HepG2 (cell line): ENCODE data around the gene PRIM2. TPM values are rescaled to one million over a fixed set of nuclear protein-coding genes. Genes with fewer than 3 reads are reported as not detected.

Source experiments
- ETV5 ChIP-seq: IDR thresholded peaks from 2 replicates; pipeline ENCODE4 v1.6.1; 2018; ENCODE audit warnings: missing biosample characterization, missing genetic modification reagents, inconsistent platforms, borderline replicate concordance
- GATA4 ChIP-seq: sonication (generic); IDR thresholded peaks from 2 replicates; pipeline ENCODE4 v1.6.1; 2016; ENCODE audit warnings: antibody characterized with exemption, low read depth, borderline replicate concordance
- HMG20B ChIP-seq: conservative IDR thresholded peaks from 2 replicates; pipeline ENCODE4 v1.6.1; 2016; ENCODE audit warnings: missing genetic modification reagents, missing compliant biosample characterization
- JUND ChIP-seq: sonication (generic); formaldehyde crosslinking; IDR thresholded peaks from 2 replicates; pipeline ENCODE4 v1.8.0; 2022; ENCODE audit warnings: mild to moderate bottlenecking, missing genetic modification reagents
- KDM2A ChIP-seq: sonication (generic); formaldehyde crosslinking; IDR thresholded peaks from 2 replicates; pipeline ENCODE4 v1.4.0; 2020; ENCODE audit warnings: low read depth, missing genetic modification reagents, borderline replicate concordance
- SMAD1 ChIP-seq: sonication (generic); formaldehyde crosslinking; IDR thresholded peaks from 2 replicates; pipeline ENCODE4 v1.4.0; 2020; ENCODE audit warnings: missing genetic modification reagents, low read depth, mild to moderate bottlenecking, borderline replicate concordance
- SOX6 ChIP-seq, 2 experiments: fragments of 450-650 bp in 1 of 2; sonication (generic) in 1 of 2; formaldehyde crosslinking in 1 of 2; IDR thresholded peaks; 2 replicates each; pipeline versions ENCODE4 v1.4.0 to v1.6.1; 2017 to 2020; ENCODE audit warnings: antibody characterized with exemption in 1 of 2, mild to moderate bottlenecking in 1 of 2, missing genetic modification reagents in 1 of 2
- SP5 ChIP-seq: IDR thresholded peaks from 2 replicates; pipeline ENCODE4 v1.6.1; 2016; ENCODE audit warnings: low read depth, borderline replicate concordance
- TFDP2 ChIP-seq: sonication (generic); formaldehyde crosslinking; IDR thresholded peaks from 2 replicates; pipeline ENCODE4 v1.4.0; 2020; ENCODE audit warnings: missing genetic modification reagents
- ZMYM3 ChIP-seq: sonication (generic); formaldehyde crosslinking; IDR thresholded peaks from 2 replicates; pipeline ENCODE4 v1.5.1; 2020; ENCODE audit warnings: mild to moderate bottlenecking, missing genetic modification reagents
- ZNF17 ChIP-seq: sonication (generic); formaldehyde crosslinking; IDR thresholded peaks from 2 replicates; pipeline ENCODE4 v1.5.0; 2020; ENCODE audit warnings: mild to moderate bottlenecking, missing genetic modification reagents
- ZNF224 ChIP-seq: sonication (generic); formaldehyde crosslinking; IDR thresholded peaks from 2 replicates; pipeline ENCODE4 v1.5.0; 2020; ENCODE audit warnings: mild to moderate bottlenecking, missing genetic modification reagents
- ZNF329 ChIP-seq: sonication (generic); formaldehyde crosslinking; IDR thresholded peaks from 2 replicates; pipeline ENCODE4 v1.9.0; 2021; ENCODE audit warnings: low read depth, mild to moderate bottlenecking, missing genetic modification reagents
- ZNF414 ChIP-seq: sonication (generic); formaldehyde crosslinking; IDR thresholded peaks from 2 replicates; pipeline ENCODE4 v1.5.0; 2020; ENCODE audit warnings: missing genetic modification reagents
- ZNF468 ChIP-seq: sonication (generic); formaldehyde crosslinking; IDR thresholded peaks from 2 replicates; pipeline ENCODE4 v1.8.0; 2022; ENCODE audit warnings: mild to moderate bottlenecking, moderate library complexity, missing genetic modification reagents
- ZNF746 ChIP-seq: sonication (generic); formaldehyde crosslinking; IDR thresholded peaks from 2 replicates; pipeline ENCODE4 v1.8.0; 2022; ENCODE audit warnings: mild to moderate bottlenecking, missing genetic modification reagents
- ZNF850 ChIP-seq: sonication (generic); formaldehyde crosslinking; conservative IDR thresholded peaks from 2 replicates; pipeline ENCODE4 v1.9.0; 2021; ENCODE audit warnings: mild to moderate bottlenecking, missing genetic modification reagents
- polyA plus RNA-seq, 8 experiments: library from polyadenylated mRNA; depleted of rRNA in 3 of 8; stranded (reverse) in 7 of 8; unstranded in 1 of 8; fragments of >200 nt; fragmentation: Illumina TruSeq in 4 of 8; extraction: Trizol in 4 of 8; gene quantifications; 2 replicates each; pipeline versions ENCODE4 v1.2.1 to v1.2.3, GENCODE V29; 2011 to 2016; ENCODE audit warnings: low read depth in 4 of 8, missing spikeins in 1 of 8, mixed read lengths in 1 of 8; ENCODE audit not compliant: insufficient read depth in 1 of 8
- total RNA-seq, 5 experiments: library from RNA; depleted of rRNA; stranded (reverse); fragments of >200 nt; fragmentation: Illumina TruSeq; extraction: Trizol; gene quantifications; 2 replicates each; pipeline ENCODE4 v1.2.3, GENCODE V29; 2016; ENCODE audit warnings: low read depth in 1 of 5
- TF ChIP-seq, protein P1 (sequence below): sonication (generic); formaldehyde crosslinking; IDR thresholded peaks from 2 replicates; pipeline ENCODE4 v1.4.0; 2020; ENCODE audit warnings: missing genetic modification reagents
- TF ChIP-seq, protein P2 (sequence below): sonication (generic); formaldehyde crosslinking; conservative IDR thresholded peaks from 2 replicates; pipeline ENCODE4 v1.5.0; 2020; ENCODE audit warnings: missing genetic modification reagents

The PRIM2 gene
- total and polyA plus RNA-seq, 2 of the 13 experiments (the other 11 are each of a cell fraction or from before 2014, with no cell fraction given), result 8.0 to 52.7 TPM

DNA sequence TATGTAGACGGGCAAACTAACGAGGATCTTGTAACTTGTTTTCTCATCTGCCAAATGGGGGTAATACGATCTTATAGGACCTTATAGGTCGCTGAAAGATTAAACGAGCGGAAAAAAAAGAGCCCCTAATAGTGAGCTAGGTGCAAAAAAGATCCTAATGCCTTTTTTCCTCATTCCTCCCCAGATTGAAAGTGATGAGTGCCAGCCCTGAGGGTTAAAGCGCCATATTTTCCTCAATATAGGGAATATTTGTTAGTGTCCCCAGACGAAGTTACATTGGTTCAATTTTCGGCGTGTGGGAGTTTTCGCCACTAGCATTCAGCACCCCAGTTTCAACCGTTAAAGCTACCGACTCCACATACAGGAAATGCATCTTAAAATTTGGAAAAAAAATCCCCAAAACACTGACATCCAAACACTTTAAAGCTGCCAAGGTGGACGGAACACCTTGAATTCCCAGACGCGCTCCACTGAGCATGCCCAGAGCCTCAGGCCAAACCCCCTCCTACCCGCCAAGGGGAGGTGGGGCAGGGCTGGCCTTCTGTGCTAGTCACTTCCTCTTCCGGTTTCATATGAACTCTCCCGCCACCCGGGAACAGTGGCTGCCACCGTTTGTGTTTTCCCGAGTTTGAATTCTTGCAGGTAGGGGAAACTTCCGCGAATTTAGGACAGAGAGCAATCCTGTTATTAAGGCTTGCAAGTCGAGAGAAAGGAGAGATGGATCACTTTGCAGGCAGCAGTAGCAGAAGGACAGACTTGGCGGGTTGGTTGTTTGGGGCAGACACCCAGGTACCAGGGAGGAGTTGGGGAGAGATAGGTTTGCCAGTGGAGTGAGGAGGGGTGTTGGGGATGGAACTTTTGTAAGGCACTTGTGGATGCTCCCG is at the start of gene PRIM2 (continued):
- TF ChIP-seq, protein P1, sequence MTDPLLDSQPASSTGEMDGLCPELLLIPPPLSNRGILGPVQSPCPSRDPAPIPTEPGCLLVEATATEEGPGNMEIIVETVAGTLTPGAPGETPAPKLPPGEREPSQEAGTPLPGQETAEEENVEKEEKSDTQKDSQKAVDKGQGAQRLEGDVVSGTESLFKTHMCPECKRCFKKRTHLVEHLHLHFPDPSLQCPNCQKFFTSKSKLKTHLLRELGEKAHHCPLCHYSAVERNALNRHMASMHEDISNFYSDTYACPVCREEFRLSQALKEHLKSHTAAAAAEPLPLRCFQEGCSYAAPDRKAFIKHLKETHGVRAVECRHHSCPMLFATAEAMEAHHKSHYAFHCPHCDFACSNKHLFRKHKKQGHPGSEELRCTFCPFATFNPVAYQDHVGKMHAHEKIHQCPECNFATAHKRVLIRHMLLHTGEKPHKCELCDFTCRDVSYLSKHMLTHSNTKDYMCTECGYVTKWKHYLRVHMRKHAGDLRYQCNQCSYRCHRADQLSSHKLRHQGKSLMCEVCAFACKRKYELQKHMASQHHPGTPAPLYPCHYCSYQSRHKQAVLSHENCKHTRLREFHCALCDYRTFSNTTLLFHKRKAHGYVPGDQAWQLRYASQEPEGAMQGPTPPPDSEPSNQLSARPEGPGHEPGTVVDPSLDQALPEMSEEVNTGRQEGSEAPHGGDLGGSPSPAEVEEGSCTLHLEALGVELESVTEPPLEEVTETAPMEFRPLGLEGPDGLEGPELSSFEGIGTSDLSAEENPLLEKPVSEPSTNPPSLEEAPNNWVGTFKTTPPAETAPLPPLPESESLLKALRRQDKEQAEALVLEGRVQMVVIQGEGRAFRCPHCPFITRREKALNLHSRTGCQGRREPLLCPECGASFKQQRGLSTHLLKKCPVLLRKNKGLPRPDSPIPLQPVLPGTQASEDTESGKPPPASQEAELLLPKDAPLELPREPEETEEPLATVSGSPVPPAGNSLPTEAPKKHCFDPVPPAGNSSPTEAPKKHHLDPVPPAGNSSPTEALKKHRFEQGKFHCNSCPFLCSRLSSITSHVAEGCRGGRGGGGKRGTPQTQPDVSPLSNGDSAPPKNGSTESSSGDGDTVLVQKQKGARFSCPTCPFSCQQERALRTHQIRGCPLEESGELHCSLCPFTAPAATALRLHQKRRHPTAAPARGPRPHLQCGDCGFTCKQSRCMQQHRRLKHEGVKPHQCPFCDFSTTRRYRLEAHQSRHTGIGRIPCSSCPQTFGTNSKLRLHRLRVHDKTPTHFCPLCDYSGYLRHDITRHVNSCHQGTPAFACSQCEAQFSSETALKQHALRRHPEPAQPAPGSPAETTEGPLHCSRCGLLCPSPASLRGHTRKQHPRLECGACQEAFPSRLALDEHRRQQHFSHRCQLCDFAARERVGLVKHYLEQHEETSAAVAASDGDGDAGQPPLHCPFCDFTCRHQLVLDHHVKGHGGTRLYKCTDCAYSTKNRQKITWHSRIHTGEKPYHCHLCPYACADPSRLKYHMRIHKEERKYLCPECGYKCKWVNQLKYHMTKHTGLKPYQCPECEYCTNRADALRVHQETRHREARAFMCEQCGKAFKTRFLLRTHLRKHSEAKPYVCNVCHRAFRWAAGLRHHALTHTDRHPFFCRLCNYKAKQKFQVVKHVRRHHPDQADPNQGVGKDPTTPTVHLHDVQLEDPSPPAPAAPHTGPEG (CRISPR knock-in tag), result 0 out of 2 replicates have a peak, but pooled peaks have one; percentile 20
- no peak for TF ChIP-seq JUND
- peak; percentile 42 for TF ChIP-seq ZNF224 (CRISPR knock-in tag)
- TF ChIP-seq SP5 (CRISPR knock-in tag), result peak; percentile 79
- peak; percentile 98 for TF ChIP-seq TFDP2 (CRISPR knock-in tag)
- peak; percentile 60; the same call in 1 of the 2 replicates for TF ChIP-seq ZNF746 (CRISPR knock-in tag)
- TF ChIP-seq ETV5 (CRISPR knock-in tag), result peak; percentile 76; the same call in 1 of the 2 replicates
- TF ChIP-seq HMG20B (CRISPR knock-in tag), result peak; percentile 2; the same call in 1 of the 2 replicates
- no peak for TF ChIP-seq ZNF414 (CRISPR knock-in tag)
- TF ChIP-seq ZNF850 (CRISPR knock-in tag), result 0 out of 2 replicates have a peak, but pooled peaks have one; percentile 85
- no peak for TF ChIP-seq SOX6 (IDR thresholded peaks at IDR 0.05)
- TF ChIP-seq SOX6 (CRISPR knock-in tag; IDR thresholded peaks at IDR 0.05), result 0 out of 2 replicates have a peak, but pooled peaks have one; percentile 25
- peak; percentile 87; the same call in 1 of the 2 replicates for TF ChIP-seq GATA4
- TF ChIP-seq ZNF329 (CRISPR knock-in tag), result peak; percentile 63; the same call in 1 of the 2 replicates
- TF ChIP-seq, protein P2, sequence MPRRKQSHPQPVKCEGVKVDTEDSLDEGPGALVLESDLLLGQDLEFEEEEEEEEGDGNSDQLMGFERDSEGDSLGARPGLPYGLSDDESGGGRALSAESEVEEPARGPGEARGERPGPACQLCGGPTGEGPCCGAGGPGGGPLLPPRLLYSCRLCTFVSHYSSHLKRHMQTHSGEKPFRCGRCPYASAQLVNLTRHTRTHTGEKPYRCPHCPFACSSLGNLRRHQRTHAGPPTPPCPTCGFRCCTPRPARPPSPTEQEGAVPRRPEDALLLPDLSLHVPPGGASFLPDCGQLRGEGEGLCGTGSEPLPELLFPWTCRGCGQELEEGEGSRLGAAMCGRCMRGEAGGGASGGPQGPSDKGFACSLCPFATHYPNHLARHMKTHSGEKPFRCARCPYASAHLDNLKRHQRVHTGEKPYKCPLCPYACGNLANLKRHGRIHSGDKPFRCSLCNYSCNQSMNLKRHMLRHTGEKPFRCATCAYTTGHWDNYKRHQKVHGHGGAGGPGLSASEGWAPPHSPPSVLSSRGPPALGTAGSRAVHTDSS, result 0 out of 2 replicates have a peak, but pooled peaks have one; percentile 44
- no peak for TF ChIP-seq SMAD1 (CRISPR knock-in tag)
- TF ChIP-seq ZNF17 (CRISPR knock-in tag), result 0 out of 2 replicates have a peak, but pooled peaks have one; percentile 50
- TF ChIP-seq ZMYM3 (CRISPR knock-in tag), result no peak
- peak; percentile 57 for TF ChIP-seq KDM2A (CRISPR knock-in tag)
- TF ChIP-seq ZNF468 (CRISPR knock-in tag), result 0 out of 2 replicates have a peak, but pooled peaks have one; percentile 9
